Hepatocyte (in vitro differentiated cells): ENCODE data around the gene SPDYE2B.
"Not testable (repeated sequence)": the region's sequence is repeated elsewhere in the genome, so short reads cannot be mapped to it uniquely, and the experiment has no call there.

Source experiments
- EZH2 ChIP-seq: fragments of 200-600 bp; sonication (generic); IDR thresholded peaks from 2 replicates; pipeline ENCODE4 v1.6.1; 2016; ENCODE audit warnings: antibody characterized with exemption, mild to moderate bottlenecking, borderline replicate concordance
- EZH2phosphoT487 ChIP-seq: fragments of 200-600 bp; sonication (generic); IDR thresholded peaks from one replicate; pipeline ENCODE4 v1.6.1; 2018; ENCODE audit warnings: antibody characterized with exemption, mild to moderate bottlenecking, low read depth, moderate library complexity; ENCODE audit not compliant: unreplicated experiment, severe bottlenecking

DNA sequence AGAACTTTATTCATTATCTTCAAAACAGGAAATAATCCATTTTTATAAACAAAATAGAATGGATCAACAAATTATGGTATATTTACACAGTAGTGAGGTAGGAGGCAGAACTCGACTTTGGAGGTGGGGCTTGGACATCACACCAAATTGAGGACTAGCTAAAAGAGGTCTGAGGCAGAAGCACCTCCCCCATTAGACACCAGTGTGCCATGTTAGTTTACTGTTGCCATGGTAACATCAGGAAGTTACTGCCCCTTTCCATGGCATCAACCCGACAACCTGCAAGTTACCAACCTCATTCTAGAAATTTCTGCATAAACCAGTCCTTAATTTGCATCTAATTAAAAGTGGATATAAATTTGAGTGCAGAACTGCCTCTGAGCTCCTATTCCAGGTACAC lies 45.9 kb downstream of the SPDYE2B start:
- not testable (repeated sequence) for TF ChIP-seq EZH2phosphoT487, EZH2
